ENCODE data around the gene FBXO41.

FBXO41 gene

DNA sequence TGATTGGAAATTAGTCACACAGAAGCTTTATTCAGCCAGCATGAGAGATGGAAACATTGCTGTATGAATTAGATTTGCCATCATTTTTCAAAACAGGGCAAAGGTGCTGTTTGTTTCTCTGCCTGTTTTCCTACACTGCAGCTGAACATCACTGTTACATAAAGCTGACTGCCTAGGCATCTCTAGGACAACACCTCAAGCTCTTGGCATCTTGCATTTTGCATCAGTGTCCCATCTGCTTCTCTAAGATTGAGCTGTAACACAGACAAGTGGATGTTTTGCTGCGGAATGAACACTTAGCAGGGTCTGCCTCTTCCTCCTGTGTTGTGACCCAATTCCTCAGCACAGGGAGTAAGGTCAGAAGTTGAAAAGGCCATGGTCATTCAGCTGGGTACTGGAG, 45.3 kb downstream of the FBXO41 start:
- no peak for DNase-seq

- DNase-seq, result no peak
Observed at GRCh38 chr2:73238149-73238548, 46.1 kb downstream of the FBXO41 start.

GRCh38 chr2:73237168-73237567, 47.1 kb downstream of the FBXO41 start:
- DNase-seq, result no peak

DNA sequence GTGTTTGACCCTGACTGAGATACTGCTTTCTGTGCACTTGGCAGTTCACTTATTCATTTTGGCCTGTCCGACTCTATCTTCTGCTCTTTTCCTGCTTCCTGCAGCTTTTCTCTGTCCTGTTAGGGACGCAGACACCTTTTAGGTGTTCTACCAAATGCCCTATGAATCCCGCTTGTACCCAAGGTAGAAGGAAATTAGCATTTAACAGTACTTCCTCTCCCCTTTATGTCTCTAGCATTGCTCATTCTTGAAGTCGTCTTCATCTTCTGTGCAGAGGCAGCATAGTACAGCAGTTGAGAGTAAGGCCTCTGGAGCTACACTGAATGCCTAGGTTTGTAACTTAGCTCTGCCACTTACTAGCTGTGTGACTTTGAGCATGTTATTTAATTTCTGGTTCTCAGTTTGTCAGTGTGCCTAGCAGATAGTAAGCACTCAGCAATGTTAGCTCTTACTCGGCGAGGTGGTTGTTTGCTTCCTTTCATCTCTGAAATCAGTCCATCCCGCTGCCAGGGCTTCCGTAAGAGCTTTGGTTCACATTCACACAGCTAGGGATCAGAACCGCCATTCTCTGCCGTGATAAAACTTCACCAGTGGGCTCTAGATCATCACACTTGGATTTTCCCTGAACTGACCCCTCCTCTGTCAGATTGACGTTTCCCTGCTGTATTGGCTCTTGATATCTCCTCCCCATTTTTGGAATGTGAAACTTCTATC, 48.8 kb downstream of the FBXO41 start:
- DNase-seq, result no peak

- peak; percentile 84 for DNase-seq
Observed at GRCh38 chr2:73233932-73234832, 50.1 kb downstream of the FBXO41 start, which contains the start of gene CCT7. Gene CCT7 (plus strand): TSS chr2:73234308. CDS start chr2:73234379, 71 bp downstream.

DNA sequence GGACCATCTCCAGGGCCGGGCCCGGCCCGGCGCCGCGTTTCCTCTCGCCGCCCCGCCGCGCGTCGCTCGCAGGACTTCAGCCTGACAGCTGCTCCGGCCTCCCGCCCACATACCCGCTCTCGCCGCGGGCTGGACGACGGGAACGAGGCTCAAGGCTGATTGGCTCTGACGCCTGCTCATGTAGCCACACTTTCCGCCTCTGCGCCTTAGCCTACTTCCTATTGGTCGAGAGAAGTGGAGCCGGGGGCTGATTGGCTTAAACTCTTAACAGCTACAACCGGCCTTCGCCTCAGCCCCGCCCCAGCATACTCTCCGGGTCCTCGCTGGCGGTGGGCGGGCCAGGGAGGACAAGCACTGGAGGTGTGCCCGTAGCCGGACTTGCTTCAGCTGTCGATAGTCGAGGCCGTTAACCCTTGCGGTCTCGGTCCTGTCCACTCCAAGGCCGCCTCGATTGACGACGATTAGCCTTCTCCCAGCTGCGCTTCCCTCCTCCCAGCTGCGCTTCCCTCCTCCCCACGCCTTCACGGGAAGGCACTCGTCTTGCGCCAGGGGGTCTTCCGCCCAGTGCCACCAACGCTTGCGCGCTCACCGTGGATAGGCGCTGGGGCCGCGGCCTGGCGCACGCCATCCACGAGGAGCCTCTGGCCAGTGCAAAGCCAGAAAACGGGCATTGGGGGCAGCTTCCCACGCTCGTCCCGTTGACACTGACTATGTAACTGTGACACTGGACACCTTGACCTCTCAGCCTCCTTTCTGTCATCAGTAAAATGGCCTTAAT, 50.9 kb downstream of the FBXO41 start, which contains the start of gene PRADC1:
Gene PRADC1 (minus strand): TSS at position 86 of the 778 bp plus-strand sequence. CDS start 79 bp downstream, at position 7.
- DNase-seq, result peak; percentile 94

GRCh38 chr2:73232403-73233153, 51.7 kb downstream of the FBXO41 start:
- peak; percentile 26 for DNase-seq

- DNase-seq, result no peak
Observed at GRCh38 chr2:73228631-73229030, 55.6 kb downstream of the FBXO41 start.

DNA sequence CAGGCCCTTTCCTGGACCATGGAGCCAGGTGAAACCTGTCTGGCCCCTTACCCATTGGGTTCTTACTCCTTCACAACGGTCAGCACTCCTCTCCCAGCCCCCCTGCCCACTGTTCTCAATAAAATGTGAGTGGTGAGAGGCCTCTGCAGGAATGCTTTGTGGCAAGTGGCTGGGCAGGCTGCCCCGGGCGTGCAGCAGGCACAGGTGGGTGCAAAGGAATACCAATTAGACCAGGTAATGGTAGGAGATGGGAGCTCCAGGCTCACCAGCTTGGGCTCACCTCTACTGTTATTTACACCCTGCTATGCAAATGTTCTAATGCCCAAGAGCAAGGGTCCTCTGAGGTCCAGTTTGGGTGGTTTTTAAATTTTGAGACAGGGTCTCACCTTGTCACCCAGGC, 57.2 kb downstream of the FBXO41 start:
- DNase-seq, result no peak

DNA sequence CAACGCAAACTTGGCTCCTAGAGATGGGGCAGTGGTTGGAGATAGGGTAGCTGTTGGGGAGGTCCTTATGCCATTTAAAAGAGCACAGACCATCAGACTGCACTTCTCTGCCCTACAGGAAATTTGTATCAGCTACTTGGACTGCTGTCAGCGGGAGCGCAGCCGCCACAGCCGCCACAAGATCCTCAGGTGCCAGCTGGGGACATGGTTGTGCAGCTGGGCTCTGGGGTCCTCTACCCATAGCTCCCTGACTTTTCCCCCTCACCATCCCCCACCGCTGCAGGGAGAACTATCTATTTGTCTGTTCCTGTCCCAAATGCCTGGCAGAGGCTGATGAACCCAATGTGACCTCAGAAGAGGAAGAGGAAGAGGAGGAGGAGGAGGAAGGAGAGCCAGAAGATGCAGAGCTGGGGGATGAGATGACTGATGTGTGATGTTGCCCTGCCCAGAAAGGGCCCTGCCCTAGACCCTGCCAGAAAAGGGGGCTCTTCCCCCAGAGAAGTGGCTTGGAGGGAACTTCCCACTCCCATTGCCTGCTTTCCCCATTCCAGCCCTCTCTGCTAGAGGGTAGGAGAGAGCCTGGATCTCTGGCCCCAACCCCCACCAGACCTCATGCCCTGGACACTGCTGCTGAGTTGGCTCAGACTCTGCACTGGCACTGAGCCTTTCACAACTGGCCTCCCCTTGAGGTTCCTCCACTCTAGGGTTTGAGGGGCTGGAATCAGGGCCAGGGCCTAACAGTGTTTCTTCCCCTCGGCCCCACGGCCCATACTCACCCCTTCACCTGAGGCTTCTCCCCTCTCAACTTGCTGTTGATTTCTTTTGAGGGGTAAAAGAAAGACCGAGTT, 58.5 kb downstream of the FBXO41 start:
- DNase-seq, result no peak

DNA sequence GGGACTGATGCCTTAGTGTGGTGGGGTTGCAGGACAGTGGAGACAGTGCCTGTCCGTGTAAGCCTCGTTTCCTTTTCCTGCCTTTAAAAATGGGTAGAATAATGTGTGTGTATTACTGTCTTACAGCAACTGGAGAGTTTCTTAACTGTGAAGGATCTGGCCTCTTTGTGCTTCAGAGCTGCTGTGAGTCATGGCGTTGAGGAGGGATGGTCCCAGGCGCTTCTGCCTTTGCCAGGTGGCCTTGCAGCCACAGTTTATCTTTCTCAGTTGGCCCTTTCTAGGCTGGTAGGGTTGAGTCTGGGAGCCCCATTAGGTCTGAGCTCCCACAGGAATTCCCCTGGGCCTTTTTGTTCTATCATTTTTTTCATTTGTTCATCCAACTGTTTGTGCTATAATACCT, 60.5 kb downstream of the FBXO41 start:
- DNase-seq, result no peak

DNA sequence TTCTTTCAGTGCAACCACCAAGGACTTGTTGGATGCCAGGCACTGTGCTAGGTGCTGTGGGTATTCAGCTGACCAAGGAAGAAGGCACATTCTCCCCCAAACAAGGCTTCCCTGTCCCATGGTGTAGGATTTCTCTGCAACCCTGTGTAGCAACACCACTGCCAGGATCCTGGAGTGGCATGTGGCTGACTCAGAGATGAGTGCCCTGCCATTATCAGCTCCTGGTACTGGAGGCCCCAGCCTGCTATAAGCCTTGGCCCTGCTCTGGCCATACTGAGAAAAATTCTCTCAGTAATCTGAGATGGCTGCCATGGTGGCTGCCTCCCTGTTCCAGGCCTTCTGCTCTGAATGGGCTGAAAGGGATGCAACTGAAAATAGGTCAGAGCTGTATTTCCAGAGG, 66.0 kb downstream of the FBXO41 start:
- no peak for DNase-seq

GRCh38 chr2:73217826-73218225, 66.5 kb downstream of the FBXO41 start:
- no peak for DNase-seq

DNA sequence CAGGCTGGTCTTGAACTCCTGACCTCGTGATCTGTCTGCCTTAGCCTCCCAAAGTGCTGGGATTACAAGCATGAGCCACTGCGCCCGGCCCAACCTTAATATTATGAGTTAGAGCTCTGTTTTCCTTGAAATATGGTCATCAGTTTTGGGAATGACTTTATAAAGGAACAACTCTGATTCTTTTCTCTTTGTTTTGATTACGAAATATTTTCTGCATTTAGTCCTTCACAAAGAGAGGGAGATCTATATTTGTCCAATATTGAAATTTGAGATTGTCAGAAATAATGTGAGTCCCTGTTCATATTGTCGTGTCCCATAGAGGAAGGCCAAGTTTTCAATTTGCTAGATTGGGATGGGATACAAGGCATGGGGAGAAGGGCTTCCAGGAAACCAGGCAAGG, 67.1 kb downstream of the FBXO41 start:
- no peak for DNase-seq

DNA sequence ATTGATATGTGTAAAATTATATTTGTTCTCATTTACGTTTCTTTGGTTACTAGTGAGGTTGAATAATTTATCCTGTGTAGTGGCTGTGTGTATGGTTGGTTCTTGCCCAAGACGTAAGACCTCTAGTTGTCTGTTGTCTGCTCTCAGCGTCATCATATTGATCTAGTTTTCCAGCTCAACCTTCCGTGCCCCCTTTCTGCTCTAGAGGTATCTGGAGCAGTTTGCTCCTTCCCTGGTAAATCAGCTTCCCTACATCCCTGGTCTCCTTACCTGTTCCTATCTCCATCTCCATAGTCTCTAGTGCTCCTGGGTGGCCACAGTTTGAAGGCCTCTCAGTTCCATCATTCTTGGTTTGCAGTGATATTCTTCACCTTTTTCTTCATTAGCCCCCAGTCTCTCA, 69.0 kb downstream of the FBXO41 start:
- no peak for DNase-seq

DNA sequence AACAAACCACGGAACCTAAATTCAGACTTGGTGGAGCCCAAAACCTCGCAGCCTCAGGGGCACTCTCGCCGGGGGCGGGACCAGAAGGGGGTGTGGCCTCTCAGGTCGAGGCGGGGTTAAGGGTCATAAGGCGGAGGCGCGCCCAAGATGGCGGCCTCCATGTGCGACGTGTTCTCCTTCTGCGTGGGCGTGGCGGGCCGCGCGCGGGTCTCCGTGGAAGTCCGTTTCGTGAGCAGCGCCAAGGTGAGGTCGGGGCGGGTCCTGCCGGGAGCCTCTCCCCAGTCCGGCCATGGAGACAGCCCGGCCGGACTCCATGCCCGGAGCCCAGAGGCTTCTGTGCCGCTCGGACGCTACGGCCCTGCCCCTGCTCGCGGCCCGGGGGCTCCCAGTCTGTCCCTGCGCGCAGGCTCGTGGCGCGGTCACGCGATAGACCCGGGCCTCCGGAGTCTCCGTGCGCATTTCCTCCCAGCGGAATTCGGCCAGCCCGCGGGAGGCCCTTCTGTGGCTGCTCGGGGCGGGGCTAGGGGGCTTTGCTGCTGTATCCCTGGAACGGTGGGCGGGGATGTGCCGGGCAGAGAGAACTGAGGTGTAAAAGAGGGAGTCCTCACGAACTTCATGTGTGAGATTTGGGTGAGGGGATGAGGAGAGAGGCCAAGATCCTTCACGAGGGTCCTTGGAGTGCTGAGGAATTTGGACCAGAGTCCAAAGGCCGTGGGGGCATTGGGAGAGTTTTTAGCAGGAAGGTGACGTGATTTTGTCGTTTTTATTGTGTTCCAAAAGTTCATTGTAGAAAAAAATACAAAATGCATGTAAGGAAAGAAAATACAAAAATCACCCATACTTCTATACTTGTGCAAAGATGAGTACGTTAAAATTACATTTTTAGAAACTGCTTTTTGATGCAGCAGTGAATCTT, 69.9 kb downstream of the FBXO41 start, which contains the start of gene SMYD5:
Gene SMYD5 (plus strand): TSS at position 126 of the 916 bp plus-strand sequence. CDS start 22 bp downstream, at position 148.
- peak; percentile 91 for DNase-seq

DNA sequence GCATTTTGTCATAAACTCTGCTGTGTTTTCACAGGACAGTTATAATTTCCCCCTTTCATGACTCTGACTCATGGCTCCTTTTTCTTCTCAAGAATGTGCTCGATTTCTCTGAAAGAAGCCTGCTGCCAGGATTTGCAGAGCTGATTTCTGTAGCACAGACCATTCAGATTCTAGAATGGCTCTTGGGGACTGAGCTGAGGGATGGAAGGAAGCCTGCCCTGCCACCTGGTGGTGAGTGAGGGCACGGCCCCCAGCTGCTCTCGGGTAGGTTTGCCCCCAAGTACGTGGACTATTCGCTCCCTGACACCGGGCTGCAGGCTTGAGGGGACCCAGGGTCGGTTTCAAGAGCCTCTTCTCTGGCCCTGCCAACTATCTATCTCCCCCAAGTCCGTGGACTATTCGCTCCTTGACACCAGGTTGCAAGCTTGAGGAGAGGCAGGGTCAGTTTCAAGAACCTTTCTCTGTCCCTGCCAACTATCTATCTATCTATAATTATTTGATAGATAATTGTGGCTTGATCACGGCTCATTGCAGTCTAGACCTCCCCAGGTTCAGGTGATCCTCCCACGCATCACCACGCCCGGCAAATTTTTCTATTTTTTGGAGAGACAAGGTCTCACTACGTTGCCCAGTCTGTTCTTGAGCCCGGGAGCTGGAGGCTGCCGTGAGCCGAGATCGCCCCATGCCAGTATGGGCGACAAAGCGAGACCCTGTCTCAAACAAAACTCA, 71.7 kb downstream of the FBXO41 start:
- peak; percentile 73 for DNase-seq

GRCh38 chr2:73212098-73212447, 72.2 kb downstream of the FBXO41 start:
- no peak for DNase-seq

- DNase-seq, result no peak
Observed at GRCh38 chr2:73210696-73211095, 73.6 kb downstream of the FBXO41 start.

All from activated gamma-delta T cell treated with Interleukin-2 at 50 U/mL for 16 hours (primary cell).